ENCODE data around the gene CKAP5.

CKAP5 gene

DNA sequence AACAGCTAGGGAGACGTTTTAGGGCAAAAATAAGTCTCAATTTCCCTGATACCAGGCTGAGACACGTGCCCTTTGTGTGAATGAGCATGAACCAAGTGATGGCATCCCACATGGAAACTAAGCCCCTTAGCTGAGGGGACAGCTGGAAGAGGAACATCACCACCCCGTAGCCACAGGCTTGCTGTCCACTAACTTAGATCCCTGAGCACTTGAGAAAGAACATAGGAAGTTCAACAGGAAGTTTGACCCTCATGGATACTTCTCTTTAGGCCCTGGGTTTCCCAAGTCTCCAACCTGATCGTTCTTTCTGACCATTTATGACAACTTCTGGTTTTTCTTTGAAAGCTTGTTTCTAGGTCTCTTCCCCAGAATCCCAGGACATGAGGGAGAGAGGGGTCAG lies 11.6 kb upstream of the CKAP5 start:
- H3K9me3 ChIP-seq (ENCODE audit: insufficient read depth, low read length), result no peaks in the 10 kb centered on the region
- H3K9ac ChIP-seq (ENCODE audit: low read length), result no peak overlapping the region
- H3K4me2 ChIP-seq (ENCODE audit: low read depth, low read length, poor library complexity, severe bottlenecking), result no peak overlapping the region
- H3K9me2 ChIP-seq (replicated peaks; ENCODE audit: insufficient read depth, low read length), result no peaks in the 10 kb centered on the region
- TF ChIP-seq, protein P1, sequence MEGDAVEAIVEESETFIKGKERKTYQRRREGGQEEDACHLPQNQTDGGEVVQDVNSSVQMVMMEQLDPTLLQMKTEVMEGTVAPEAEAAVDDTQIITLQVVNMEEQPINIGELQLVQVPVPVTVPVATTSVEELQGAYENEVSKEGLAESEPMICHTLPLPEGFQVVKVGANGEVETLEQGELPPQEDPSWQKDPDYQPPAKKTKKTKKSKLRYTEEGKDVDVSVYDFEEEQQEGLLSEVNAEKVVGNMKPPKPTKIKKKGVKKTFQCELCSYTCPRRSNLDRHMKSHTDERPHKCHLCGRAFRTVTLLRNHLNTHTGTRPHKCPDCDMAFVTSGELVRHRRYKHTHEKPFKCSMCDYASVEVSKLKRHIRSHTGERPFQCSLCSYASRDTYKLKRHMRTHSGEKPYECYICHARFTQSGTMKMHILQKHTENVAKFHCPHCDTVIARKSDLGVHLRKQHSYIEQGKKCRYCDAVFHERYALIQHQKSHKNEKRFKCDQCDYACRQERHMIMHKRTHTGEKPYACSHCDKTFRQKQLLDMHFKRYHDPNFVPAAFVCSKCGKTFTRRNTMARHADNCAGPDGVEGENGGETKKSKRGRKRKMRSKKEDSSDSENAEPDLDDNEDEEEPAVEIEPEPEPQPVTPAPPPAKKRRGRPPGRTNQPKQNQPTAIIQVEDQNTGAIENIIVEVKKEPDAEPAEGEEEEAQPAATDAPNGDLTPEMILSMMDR (IDR thresholded peaks at IDR 0.05; ENCODE audit: insufficient read depth, low read length, poor library complexity, severe bottlenecking), result no peak
- no peak for TF ChIP-seq EZH2phosphoT487 (conservative IDR thresholded peaks at IDR 0.05; ENCODE audit: low read length)
- H3K79me2 ChIP-seq (ENCODE audit: insufficient read depth, low read length), result no peaks in the 10 kb centered on the region
- no peaks in the 10 kb centered on the region for H3K27me3 ChIP-seq (ENCODE audit: low read length)
- no peaks in the 10 kb centered on the region for H4K20me1 ChIP-seq (ENCODE audit: low read depth, low read length)
- no peak overlapping the region for H3K27ac ChIP-seq (ENCODE audit: low read depth, low read length)
- H3K36me3 ChIP-seq (ENCODE audit: low read length), result no peaks in the 10 kb centered on the region
- no peak overlapping the region for H2AFZ ChIP-seq (ENCODE audit: low read depth, low read length, severe bottlenecking)
- H3F3A ChIP-seq (ENCODE audit: insufficient read depth), result no peaks in the 10 kb centered on the region
- no peak overlapping the region for H3K4me3 ChIP-seq (ENCODE audit: insufficient read depth, low read length, poor library complexity, severe bottlenecking)

DNA sequence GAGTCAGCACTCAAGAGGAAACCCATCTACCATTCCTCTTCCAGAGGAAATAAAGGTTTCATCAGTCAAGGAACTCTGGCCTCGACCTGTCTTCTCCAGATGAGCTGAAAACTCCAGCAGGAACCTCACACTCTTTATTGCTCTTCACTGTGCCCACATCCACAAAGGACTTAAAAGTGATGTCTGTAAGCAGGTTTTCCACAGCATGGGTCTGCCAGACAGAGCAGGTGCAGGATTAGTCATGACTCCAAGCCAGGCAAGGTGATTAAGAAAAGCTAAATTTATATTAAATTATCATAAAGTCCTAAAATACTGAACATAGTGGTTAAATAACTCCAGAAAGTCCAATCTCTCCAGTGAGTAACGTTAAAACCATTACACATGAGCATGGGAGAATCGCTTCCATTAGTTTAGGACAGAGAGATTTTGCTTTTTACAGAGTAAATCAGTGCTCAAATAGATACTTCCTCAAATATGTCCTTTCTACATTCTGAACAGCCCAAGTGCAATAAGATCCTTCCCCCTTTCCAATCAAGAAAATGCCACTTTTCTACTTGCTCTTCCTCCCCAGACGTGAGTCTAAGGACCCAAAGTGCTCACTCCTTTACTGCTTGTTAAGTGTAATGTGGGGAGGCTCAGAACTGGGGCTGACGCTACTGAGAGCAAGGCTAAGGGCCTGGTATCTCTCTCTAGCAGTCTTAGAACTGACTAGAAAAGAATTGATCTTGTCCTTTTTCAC lies 10.7 kb upstream of the CKAP5 start:
- TF ChIP-seq EZH2phosphoT487 (conservative IDR thresholded peaks at IDR 0.05; ENCODE audit: low read length), result no peak
- TF ChIP-seq, protein P1 (IDR thresholded peaks at IDR 0.05; ENCODE audit: insufficient read depth, low read length, poor library complexity, severe bottlenecking), result no peak
- Histone ChIP-seq H3K4me2 (ENCODE audit: low read depth, low read length, poor library complexity, severe bottlenecking) (no peak overlapping the region), H2AFZ (ENCODE audit: low read depth, low read length, severe bottlenecking) (no peak overlapping the region), H3K9me2 (replicated peaks; ENCODE audit: insufficient read depth, low read length) (no peaks in the 10 kb centered on the region), H3K9me3 (ENCODE audit: insufficient read depth, low read length) (no peaks in the 10 kb centered on the region), H3F3A (ENCODE audit: insufficient read depth) (no peaks in the 10 kb centered on the region), H3K9ac (ENCODE audit: low read length) (no peak overlapping the region), H3K27ac (ENCODE audit: low read depth, low read length) (no peak overlapping the region), H3K4me3 (ENCODE audit: insufficient read depth, low read length, poor library complexity, severe bottlenecking) (no peak overlapping the region), H4K20me1 (ENCODE audit: low read depth, low read length) (no peaks in the 10 kb centered on the region), H3K79me2 (ENCODE audit: insufficient read depth, low read length) (no peaks in the 10 kb centered on the region), H3K36me3 (ENCODE audit: low read length) (no peaks in the 10 kb centered on the region), H3K27me3 (ENCODE audit: low read length) (no peaks in the 10 kb centered on the region)

DNA sequence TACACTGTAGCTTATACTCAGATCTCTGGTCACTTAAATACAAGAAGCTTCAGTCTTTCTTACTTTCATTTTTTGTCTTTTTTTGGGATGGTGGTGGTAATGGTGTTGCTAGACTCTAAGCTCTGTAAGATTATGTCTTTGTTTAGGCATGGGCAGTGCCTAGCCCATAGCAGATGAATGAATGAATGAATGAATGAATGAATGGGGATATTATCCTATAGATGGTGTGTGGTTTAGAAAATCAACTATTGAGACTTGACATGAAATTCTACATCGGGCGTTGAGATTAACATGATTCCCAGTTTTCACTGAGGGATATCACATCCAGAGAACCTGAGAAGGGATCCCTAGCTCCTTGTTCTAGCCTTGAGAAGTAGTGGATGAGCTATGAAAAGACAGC lies 9.8 kb upstream of the CKAP5 start:
- H3K79me2 ChIP-seq (ENCODE audit: insufficient read depth, low read length), result no peaks in the 10 kb centered on the region
- H3K27ac ChIP-seq (ENCODE audit: low read depth, low read length), result no peak overlapping the region
- no peaks in the 10 kb centered on the region for H3K27me3 ChIP-seq (ENCODE audit: low read length)
- no peak overlapping the region for H3K4me2 ChIP-seq (ENCODE audit: low read depth, low read length, poor library complexity, severe bottlenecking)
- no peaks in the 10 kb centered on the region for H3K36me3 ChIP-seq (ENCODE audit: low read length)
- H4K20me1 ChIP-seq (ENCODE audit: low read depth, low read length), result no peaks in the 10 kb centered on the region
- H3K9me2 ChIP-seq (replicated peaks; ENCODE audit: insufficient read depth, low read length), result no peaks in the 10 kb centered on the region
- no peaks in the 10 kb centered on the region for H3F3A ChIP-seq (ENCODE audit: insufficient read depth)
- H3K9me3 ChIP-seq (ENCODE audit: insufficient read depth, low read length), result no peaks in the 10 kb centered on the region
- TF ChIP-seq EZH2phosphoT487 (conservative IDR thresholded peaks at IDR 0.05; ENCODE audit: low read length), result no peak
- TF ChIP-seq, protein P1 (IDR thresholded peaks at IDR 0.05; ENCODE audit: insufficient read depth, low read length, poor library complexity, severe bottlenecking), result no peak
- no peak overlapping the region for H3K4me3 ChIP-seq (ENCODE audit: insufficient read depth, low read length, poor library complexity, severe bottlenecking)
- no peak overlapping the region for H2AFZ ChIP-seq (ENCODE audit: low read depth, low read length, severe bottlenecking)
- H3K9ac ChIP-seq (ENCODE audit: low read length), result no peak overlapping the region

All from SU-DHL-6 (cell line).